ENCODE data around the gene LEFTY2. TPM values are rescaled to one million over a fixed set of nuclear protein-coding genes. Genes with fewer than 3 reads are reported as not detected.

The LEFTY2 gene
- polyA plus RNA-seq, 2 of the 4 experiments (the other 2 are of a cell fraction): not detected

GRCh38 chr1:225973158-225973557 lies 32.1 kb upstream of the LEFTY2 start:
- TF ChIP-seq CTCF (IDR thresholded peaks at IDR 0.05) (no peak), TFCP2L1 (CRISPR knock-in tag; IDR thresholded peaks at IDR 0.05) (no peak), EHMT2 (IDR thresholded peaks at IDR 0.05; ENCODE audit: low read depth) (no peak), CBX2 (IDR thresholded peaks at IDR 0.05; ENCODE audit: borderline replicate concordance, low read depth) (no peak), POLR2A (IDR thresholded peaks at IDR 0.05; ENCODE audit: low read length) (no peak), EHF (CRISPR knock-in tag; IDR thresholded peaks at IDR 0.05) (no peak), HDAC2 (IDR thresholded peaks at IDR 0.05) (no peak)
- POLR2A ChIA-PET: no interaction called here
- H3K4me2 ChIP-seq: no peak overlapping the region
- ATAC-seq (no peak), FAIRE-seq (no peak), DNase-seq (ENCODE audit: low read depth in 1 of 2, low spot score in 1 of 2) (no peak)
- H3K4me3 ChIP-seq: no peak overlapping the region
- 70% methylated on average over 5 of the region's 5 CpGs for WGBS (ENCODE audit: missing lambda C conversion rate)
- H3K27ac ChIP-seq: no peak overlapping the region
- H3K4me1 ChIP-seq: no peaks in the 10 kb centered on the region
- no peaks in the 10 kb centered on the region for H3K9me3 ChIP-seq
- CTCF ChIA-PET: interaction anchor here (1.5 to 15.8 kb wide), 4 partner anchors 11 to 495 kb away, joined by 4 to 227 read pairs (median 46); no protein-coding TSS in a partner anchor

- FAIRE-seq: no peak
These were observed 31.5 kb upstream of the LEFTY2 start for GRCh38 chr1:225972344-225973152.

More at GRCh38 chr1:225972344-225973152, 31.5 kb upstream of the LEFTY2 start:
- Histone ChIP-seq H3K4me2 (no peak overlapping the region), H3K9me3 (no peaks in the 10 kb centered on the region), H3K27ac (no peak overlapping the region), H3K4me3 (no peak overlapping the region), H3K4me1 (no peaks in the 10 kb centered on the region)
- POLR2A ChIA-PET: no interaction called here
- TF ChIP-seq ZC3H11A (IDR thresholded peaks at IDR 0.05) (no peak), KDM1A (IDR thresholded peaks at IDR 0.05; ENCODE audit: low read depth) (no peak), PHF8 (IDR thresholded peaks at IDR 0.05; ENCODE audit: borderline replicate concordance, low read depth) (no peak), HOXB13 (CRISPR knock-in tag; IDR thresholded peaks at IDR 0.05; ENCODE audit: low read depth) (no peak), ZSCAN20 (CRISPR knock-in tag; IDR thresholded peaks at IDR 0.05) (no peak), MAZ (IDR thresholded peaks at IDR 0.05; ENCODE audit: borderline replicate concordance, low read depth, low read length) (no peak), RCOR1 (IDR thresholded peaks at IDR 0.05; ENCODE audit: low read depth, low read length) (no peak), RARB (CRISPR knock-in tag; IDR thresholded peaks at IDR 0.05) (no peak), REST (IDR thresholded peaks at IDR 0.05) (no peak), EP300 (IDR thresholded peaks at IDR 0.05) (no peak), NPAS2 (CRISPR knock-in tag; IDR thresholded peaks at IDR 0.05; ENCODE audit: borderline replicate concordance) (no peak), TFCP2L1 (CRISPR knock-in tag; IDR thresholded peaks at IDR 0.05) (no peak), RNF2 (IDR thresholded peaks at IDR 0.05; ENCODE audit: borderline replicate concordance, low read depth) (no peak)
- ATAC-seq: 0 out of 6 replicates have a peak, but pooled peaks of 1 of the 2 experiments have one; percentile 10
- DNase-seq (ENCODE audit: low read depth in 1 of 2, low spot score in 1 of 2): no peak
- WGBS (ENCODE audit: missing lambda C conversion rate): 88% methylated on average over 15 of the region's 15 CpGs
- CTCF ChIA-PET: interaction anchor here (1.2 to 15.8 kb wide), 5 partner anchors 11 to 494 kb away, joined by 3 to 227 read pairs (median 18); no protein-coding TSS in a partner anchor

All from A549 (cell line).